ENCODE results near the gene BANP. TPM values are rescaled to one million over a fixed set of nuclear protein-coding genes. Genes with fewer than 3 reads are reported as not detected.

The BANP gene
- total RNA-seq, 1 donor from 2014 or later = 39.1 TPM

GRCh38 chr16:87921236-87921773 is 29.9 kb upstream of the BANP start:
- no peak for DNase-seq (ENCODE audit: low read depth, low spot score)
- no peaks in the 10 kb centered on the region for H3K9me3 Mint-ChIP-seq
- H3K4me3 Mint-ChIP-seq = no peak overlapping the region
- peaks cover 2% of the 10 kb centered on the region for H3K27me3 Mint-ChIP-seq (ENCODE audit: low read depth)
- no peak for TF ChIP-seq CTCF (conservative IDR thresholded peaks at IDR 0.05)
- H3K36me3 Mint-ChIP-seq (ENCODE audit: low read depth) = no peaks in the 10 kb centered on the region
- no peak overlapping the region for H3K27ac Mint-ChIP-seq (ENCODE audit: unreplicated experiment)
- peaks cover 2% of the 10 kb centered on the region for H3K4me1 Mint-ChIP-seq

- no peak for TF ChIP-seq CTCF (conservative IDR thresholded peaks at IDR 0.05)
- Mint-ChIP-seq H3K27me3 (ENCODE audit: low read depth) (peaks cover 5% of the 10 kb centered on the region), H3K4me1 (peaks cover 4% of the 10 kb centered on the region), H3K4me3 (no peak overlapping the region), H3K9me3 (no peaks in the 10 kb centered on the region), H3K36me3 (ENCODE audit: low read depth) (no peaks in the 10 kb centered on the region), H3K27ac (ENCODE audit: unreplicated experiment) (no peak overlapping the region)
- DNase-seq (ENCODE audit: low read depth, low spot score) = no peak
Observed at GRCh38 chr16:87922250-87922871, 28.9 kb upstream of the BANP start.

GRCh38 chr16:87924041-87924810 is 27.0 kb upstream of the BANP start:
- H3K4me3 Mint-ChIP-seq = no peak overlapping the region
- peaks cover 5% of the 10 kb centered on the region for H3K27me3 Mint-ChIP-seq (ENCODE audit: low read depth)

GRCh38 chr16:87924811-87925670 is 26.2 kb upstream of the BANP start:
- Mint-ChIP-seq H3K36me3 (ENCODE audit: low read depth) (no peaks in the 10 kb centered on the region), H3K4me3 (no peak overlapping the region), H3K27ac (ENCODE audit: unreplicated experiment) (no peak overlapping the region), H3K4me1 (peaks cover 4% of the 10 kb centered on the region), H3K9me3 (no peaks in the 10 kb centered on the region), H3K27me3 (ENCODE audit: low read depth) (peaks cover 5% of the 10 kb centered on the region)
- no peak for DNase-seq (ENCODE audit: low read depth, low spot score)
- no peak for TF ChIP-seq CTCF (conservative IDR thresholded peaks at IDR 0.05)

More at GRCh38 chr16:87924041-87924810, 27.0 kb upstream of the BANP start:
- Mint-ChIP-seq H3K4me1 (peaks cover 4% of the 10 kb centered on the region), H3K27ac (ENCODE audit: unreplicated experiment) (no peak overlapping the region), H3K9me3 (no peaks in the 10 kb centered on the region), H3K36me3 (ENCODE audit: low read depth) (no peaks in the 10 kb centered on the region)
- DNase-seq (ENCODE audit: low read depth, low spot score) = no peak
- TF ChIP-seq CTCF (conservative IDR thresholded peaks at IDR 0.05) = no peak
